Measurements from ENCODE around the gene ATP12A.

Gene ATP12A

GRCh38 chr13:24663586-24663985 is 16.6 kb upstream of the ATP12A start:
- no peak for FAIRE-seq

DNA sequence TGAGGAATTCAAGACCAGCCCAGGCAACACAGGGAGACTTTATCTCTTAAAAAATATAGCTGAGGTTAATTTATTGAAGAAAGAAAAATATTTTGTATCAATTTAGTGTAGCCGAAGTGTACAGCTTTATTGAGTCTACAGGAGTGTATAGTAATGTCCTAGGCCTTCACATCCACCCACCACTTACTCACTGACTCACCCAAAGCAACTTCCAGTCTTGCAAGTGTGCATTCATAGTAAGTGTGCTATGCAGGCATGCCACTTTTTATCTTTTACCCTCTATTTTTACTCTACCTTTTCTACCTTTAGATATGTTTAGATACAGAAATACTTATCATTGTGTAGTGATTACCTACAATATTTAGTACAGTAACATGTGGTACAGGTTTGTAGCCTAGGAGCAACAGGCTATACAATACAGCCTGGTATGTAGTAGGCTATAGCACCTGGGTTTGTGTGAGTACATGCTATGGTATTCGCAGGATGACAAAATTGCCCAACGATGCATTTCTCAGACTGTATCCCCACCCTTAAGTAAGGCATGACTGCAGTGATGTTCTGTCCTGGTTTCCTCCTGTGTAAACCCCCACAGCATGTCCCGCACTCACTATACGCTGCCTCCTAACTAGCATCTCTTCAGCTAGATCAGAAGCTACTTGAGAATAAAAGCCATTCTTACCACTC is 15.3 kb upstream of the ATP12A start:
- no peak for FAIRE-seq

- FAIRE-seq = no peak
These were observed 11.7 kb upstream of the ATP12A start for GRCh38 chr13:24668511-24668910.

DNA sequence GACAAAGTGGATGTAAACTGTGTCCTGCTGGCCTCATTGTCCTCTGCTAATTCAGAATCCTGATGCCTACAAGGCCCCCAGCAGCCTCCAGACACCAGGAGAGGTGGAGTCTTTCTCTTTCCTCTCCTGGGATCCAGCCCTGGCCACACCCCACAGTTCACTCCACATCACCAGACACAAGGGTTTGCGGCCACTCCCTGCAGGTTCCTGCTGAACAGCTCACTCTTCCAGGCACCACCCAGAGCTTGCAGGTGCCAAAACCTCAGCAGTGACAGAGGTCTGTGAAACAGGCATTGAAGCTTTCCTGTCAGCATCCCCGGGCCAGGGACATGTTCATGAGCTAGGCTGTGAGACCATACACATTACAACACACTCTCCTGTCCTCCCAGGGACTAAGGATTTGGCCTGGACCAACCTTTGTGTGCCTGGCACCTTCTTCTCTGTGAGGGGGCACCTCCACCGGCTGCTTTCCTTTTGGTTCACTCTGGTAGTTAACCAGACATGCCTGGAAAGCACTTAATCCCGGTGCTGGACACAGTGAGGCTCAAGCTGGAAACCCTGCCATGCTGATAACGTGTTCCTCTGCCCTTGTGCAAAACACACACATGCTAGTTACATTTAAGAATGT is 11.1 kb upstream of the ATP12A start:
- FAIRE-seq = no peak

GRCh38 chr13:24670174-24670573 is 10.0 kb upstream of the ATP12A start:
- FAIRE-seq = no peak

DNA sequence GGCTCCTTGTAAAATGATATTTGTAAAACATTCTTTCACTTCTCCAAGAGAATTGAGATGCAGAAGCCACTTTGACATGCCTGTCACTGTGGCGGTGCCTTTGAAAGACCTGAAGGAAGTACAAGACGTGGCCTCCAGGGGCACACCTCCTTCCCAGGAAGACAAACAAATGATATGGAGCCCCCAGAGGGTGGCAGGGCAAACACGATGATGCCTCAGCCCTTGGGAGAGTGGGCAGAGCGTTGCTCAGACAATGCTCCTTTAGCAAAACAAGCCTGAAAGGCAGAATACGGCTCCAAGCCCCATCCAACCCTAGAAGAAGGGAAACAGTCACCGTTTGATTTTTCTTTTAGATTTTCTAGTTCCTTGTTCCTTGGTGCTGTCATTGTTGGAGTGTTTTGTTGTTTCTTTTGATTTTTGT is 9.2 kb upstream of the ATP12A start:
- no peak for FAIRE-seq

GRCh38 chr13:24671386-24672113 is 8.7 kb upstream of the ATP12A start:
- peak; percentile 44 for FAIRE-seq

DNA sequence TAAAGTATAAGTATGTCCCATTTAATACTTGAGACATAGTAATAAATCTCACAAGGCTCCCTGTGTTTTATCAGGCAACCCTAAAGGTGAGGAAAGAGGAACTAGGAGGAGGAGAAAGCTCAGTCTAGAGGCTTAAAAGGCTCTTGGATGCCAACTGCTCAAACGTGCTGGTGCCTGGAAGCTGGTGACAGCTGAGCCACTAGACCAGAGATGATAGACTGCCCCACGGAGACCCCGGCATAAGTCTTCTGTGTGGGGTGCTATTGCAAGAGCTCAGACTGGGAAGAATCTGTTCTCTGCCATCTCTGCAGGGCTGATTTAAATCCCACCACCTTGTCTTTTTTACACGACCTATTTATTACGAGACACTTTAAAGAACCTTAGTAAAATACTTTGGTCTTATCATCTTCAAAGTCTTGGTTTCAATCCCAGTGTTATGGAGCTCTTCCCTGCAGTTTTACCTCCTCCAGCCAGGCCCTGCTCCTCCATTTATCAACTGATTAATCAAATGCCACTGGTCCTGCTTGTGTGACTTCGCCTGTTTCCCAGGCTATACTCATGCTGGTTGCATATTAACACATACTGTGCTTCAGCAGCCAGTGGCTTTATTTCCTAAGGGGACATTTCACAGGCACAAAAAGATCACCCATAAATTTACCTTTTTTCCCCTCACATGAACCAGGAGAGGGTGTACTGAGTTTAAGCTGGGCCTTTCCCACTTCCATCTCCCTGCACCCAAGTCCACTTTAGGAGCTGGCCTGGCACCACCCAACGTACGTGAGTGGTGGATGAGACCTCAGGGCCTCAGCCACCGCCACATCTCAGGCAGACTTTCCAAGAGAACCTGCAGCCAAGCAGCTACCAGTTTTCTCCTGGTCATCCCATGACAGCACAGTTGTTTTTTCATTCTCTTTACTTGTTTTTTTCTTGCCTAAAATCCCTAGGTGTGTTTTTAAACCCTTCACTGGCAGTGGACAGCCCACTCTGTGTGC is 7.8 kb upstream of the ATP12A start:
- FAIRE-seq = no peak

DNA sequence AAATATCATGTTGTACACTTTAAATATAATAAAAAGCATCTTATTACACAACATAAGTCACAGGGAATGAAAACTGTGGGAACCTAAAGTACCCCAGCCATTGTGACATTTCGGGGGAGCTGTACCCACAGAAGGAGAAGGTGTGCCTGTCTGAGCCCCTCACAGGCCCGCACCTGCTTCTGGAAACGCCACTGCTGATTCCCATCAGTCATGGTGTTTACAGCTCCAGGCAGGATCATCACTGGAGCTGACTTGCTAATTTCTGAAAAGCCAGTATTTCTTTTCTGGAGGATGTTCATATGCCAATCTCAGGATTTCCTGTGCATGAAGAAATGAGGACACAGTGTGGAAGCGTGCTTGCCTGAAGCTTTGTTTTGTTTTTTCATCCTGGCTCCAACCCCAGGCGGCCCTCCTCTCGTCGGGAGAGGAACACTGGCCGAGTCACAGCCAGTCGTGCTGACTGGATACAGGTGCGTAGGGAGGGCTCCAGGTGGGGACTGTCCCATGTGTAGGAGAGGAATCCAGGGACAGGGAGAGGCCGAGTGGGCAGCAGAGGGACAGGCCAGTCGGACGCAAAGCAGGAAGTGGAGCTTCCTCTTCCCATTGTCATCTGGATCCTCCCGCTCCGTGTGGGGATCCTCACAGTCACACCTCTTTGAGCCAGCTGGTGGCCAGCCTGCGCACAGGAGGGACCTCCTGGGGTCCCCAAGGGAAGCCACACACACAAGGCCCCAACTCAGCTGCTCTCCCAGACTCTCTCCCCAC is 4.2 kb upstream of the ATP12A start:
- no peak for FAIRE-seq

DNA sequence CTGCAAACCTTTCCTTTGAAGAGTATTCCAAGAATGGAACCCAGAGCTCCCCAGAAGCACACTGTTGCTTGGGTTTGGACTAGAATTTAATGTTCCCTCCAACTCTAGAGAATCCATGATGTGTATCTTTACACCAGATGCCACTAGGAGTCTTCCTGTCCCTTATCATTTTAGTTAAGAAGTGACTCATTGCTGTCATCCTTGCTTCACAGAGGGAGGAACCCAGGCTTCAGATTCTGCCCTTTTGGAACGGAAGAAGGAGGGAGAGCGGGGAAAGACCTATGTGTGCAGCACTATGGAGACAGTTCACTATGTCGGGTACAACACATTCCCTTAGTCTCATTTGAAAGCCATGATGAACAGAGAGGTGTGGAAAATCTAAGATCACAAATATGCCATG is 2.1 kb upstream of the ATP12A start:
- FAIRE-seq = no peak

DNA sequence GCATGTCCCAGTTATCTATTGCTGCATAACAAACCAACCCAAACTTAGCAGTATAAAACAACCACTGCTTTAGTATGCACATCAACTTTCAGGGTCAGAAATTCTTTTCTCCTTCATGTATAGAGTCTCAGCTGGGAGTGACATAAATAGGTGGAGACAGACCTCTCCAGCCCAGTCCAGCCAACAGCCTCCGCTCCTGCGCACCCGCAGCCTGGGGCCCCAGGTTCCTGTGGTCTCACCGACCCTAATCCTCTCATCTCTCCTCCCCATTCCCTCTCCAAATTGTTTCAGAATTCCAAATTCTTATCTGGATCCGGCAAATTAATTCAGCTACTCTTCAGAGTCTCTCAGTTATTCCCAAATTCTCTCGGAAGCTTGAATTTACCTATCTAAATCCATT is 522 bp upstream of the ATP12A start:
- FAIRE-seq = no peak

- FAIRE-seq = no peak
These were observed 855 bp downstream of the ATP12A start for GRCh38 chr13:24680921-24681604.

- FAIRE-seq = no peak
These were observed 1.7 kb downstream of the ATP12A start for GRCh38 chr13:24681930-24682329.

DNA sequence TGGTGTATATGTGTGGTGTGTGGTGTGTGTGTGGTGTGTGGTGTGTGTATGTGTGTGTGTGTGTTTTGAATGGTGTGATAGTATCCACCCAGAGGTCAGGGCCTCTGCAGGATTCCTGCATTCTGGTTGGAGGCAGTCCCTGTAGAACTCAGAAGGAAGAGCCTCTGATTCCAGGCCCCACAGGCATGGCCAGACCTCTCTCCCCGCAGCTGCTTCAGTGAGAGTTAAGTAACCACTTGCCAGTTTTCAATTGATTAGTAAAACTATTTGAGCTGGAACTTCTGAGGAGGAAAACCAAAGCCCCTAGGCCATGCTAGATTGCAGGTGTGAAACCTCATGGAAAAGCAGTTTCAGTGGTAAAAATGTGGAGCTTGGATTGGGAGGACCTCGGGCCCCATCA is 2.1 kb downstream of the ATP12A start:
- FAIRE-seq = no peak

DNA sequence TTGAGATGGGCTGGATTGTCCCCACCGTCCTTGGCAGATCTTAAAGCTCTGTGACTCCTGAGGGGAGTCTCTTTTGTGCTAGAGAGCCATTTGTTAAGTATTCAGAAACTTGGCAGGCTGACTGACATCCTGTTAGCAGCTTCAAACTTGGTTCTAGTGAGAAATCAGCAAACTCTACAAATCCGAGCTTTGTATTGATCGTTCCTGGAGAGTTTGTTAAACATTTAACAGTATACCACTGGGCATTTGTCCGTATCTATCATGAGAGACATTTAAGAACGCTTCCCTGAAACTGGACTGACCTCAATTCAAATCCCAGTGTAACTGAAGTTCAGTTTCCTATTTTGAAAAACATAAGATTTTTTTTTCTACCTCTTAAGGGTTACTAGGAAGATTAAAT is 3.1 kb downstream of the ATP12A start:
- no peak for FAIRE-seq

DNA sequence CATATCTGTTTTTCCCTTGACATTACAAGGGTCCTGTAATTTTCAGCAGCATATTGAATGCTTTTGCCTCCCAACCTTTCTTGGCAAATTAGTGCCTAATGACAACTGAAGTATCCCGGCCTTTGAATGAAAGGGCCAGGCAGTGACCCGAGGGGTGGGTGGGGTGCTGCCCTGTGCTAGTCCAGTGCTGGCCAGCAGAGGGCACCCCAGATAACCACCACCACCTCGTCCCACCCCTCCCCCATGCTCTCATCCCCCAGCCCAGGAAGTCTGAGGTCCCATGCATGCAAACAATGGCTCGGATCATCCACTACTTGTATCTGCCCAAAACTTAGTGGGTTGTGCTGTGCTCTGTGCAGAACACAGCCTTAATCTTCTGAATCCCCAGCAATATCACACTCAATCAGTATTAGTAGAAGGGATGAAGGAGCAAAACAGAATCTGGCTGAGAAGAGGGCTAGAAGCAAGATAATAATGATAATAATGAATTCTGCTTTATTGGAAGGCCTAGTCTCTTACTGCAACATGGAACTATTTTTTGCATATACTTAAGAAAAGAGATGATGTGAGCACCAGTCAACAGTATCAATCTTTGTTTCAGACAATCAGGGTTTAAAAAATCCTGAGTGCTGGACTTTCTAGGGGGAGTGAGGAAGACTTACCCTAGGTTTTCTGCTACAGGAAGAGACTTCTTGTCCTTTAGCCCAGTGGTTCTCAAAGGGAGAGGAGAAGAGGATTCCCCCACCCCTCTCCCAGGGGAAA is 3.8 kb downstream of the ATP12A start:
- no peak for FAIRE-seq

- no peak for FAIRE-seq
These were observed 4.4 kb downstream of the ATP12A start for GRCh38 chr13:24684600-24684998.

- FAIRE-seq = no peak
These were observed 5.1 kb downstream of the ATP12A start for GRCh38 chr13:24685314-24685713.

- no peak for FAIRE-seq
These were observed 7.4 kb downstream of the ATP12A start for GRCh38 chr13:24687611-24688010.

- FAIRE-seq = no peak
These were observed 7.9 kb downstream of the ATP12A start for GRCh38 chr13:24688111-24688510.

DNA sequence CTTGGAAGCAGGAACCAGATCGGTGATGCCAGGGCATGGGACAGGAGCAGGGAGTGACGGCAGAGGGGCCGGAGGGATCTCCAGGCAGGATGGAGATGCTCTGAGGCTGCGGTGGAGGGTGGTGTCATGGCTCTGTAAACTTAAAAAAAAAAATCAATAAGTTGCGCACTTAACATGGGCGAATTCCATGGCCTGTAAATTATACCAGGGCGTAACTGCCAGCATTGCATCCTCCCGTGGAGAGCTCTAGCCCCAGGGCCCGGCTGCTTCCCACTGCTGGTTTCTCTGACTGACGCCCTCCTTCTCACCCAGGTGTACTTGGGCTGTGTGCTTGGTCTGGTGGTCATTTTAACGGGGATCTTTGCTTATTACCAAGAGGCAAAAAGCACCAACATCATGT is 8.7 kb downstream of the ATP12A start:
- no peak for FAIRE-seq

All from G401.6 (cell line).